Measurements from ENCODE around the gene SLC22A6.

DNA sequence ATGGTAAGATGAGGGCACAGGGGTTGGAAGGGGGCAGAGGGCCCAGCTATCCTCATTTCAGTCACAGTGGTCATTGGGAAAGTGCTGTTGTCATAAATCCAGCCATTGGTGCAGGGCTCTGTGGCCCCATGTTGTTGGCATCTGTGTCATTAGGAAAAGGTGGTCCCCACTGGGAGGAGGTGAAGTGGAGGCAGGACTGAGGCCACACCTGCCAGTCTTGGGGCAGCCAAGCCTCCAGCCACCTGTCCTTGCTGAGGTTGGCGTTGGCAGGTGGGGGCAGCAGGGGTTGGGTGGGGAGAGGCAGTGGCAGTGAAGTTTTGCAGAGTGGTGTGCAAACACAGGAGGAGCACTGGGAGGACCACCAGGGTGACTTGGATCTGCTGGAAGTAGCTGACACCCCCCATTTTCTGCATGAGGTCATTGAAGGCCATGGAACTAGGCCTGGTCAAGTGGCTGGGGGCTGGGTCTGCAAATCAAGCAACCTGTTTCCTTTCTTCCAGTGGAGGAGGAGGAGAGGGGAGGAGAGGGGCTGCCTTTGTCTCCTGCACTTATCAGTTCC is 25.3 kb downstream of the SLC22A6 start:
- TF ChIP-seq POLR2AphosphoS5 (IDR thresholded peaks at IDR 0.05; ENCODE audit: low read depth, low read length) (no peak), POLR2A (IDR thresholded peaks at IDR 0.05; ENCODE audit: low read depth, low read length) (no peak), TAF1 (IDR thresholded peaks at IDR 0.05; ENCODE audit: low read depth, low read length) (no peak)
